Measurements from ENCODE around the gene FAM120B. TPM values are rescaled to one million over a fixed set of nuclear protein-coding genes. Genes with fewer than 3 reads are reported as not detected.
A peak's percentile ranks its signal among the peaks of the same experiment; 100 is the strongest.

Gene FAM120B
- total RNA-seq, 1 experiment from 2014 or later, result 16.7 TPM

- Mint-ChIP-seq H3K4me3 (no peak overlapping the region), H3K9me3 (no peaks in the 10 kb centered on the region)
Measured at GRCh38 chr6:170368544-170368943, 62.0 kb downstream of the FAM120B start.

More at GRCh38 chr6:170368544-170368943, 62.0 kb downstream of the FAM120B start:
- Histone ChIP-seq H2AK5ac (ENCODE audit: insufficient read length, low read length) (no peak overlapping the region), H3K4me1 (ENCODE audit: insufficient read depth, low read length) (no peaks in the 10 kb centered on the region), H2BK20ac (ENCODE audit: low read depth, low read length, poor library complexity, severe bottlenecking) (no peak overlapping the region), H2BK15ac (ENCODE audit: low read depth, low read length) (no peak overlapping the region), H3K27ac (ENCODE audit: insufficient read length, low read depth, low read length) (no peak overlapping the region), H3K9ac (ENCODE audit: extremely low read depth, insufficient read length, low read length) (no peak overlapping the region), H2BK12ac (ENCODE audit: insufficient read length, low read depth, low read length) (no peak overlapping the region), H3K18ac (ENCODE audit: insufficient read length, low read depth, low read length) (no peak overlapping the region), H2BK120ac (ENCODE audit: low read depth, low read length, poor library complexity, severe bottlenecking) (no peak overlapping the region), H4K20me1 (ENCODE audit: control insufficient read depth, insufficient read depth, insufficient read length) (no peaks in the 10 kb centered on the region), H3K27me3 (ENCODE audit: insufficient read depth, low read length) (no peaks in the 10 kb centered on the region), H3K9me3 (ENCODE audit: control insufficient read depth, low read depth, low read length) (no peaks in the 10 kb centered on the region), H3K4ac (ENCODE audit: low read depth, low read length) (no peak overlapping the region), H3K79me2 (ENCODE audit: insufficient read depth, low read length) (no peaks in the 10 kb centered on the region), H3T11ph (ENCODE audit: low read length) (no peak overlapping the region), H4K5ac (ENCODE audit: insufficient read length, low read depth, low read length) (no peak overlapping the region), H2AFZ (ENCODE audit: low read length) (no peak overlapping the region), H4K8ac (replicated peaks; ENCODE audit: insufficient read length, low read depth, low read length) (no peak overlapping the region), H3K56ac (ENCODE audit: insufficient read length, low read depth, low read length) (no peak overlapping the region), H3K14ac (ENCODE audit: insufficient read depth, low read length) (no peak overlapping the region), H3K23me2 (ENCODE audit: insufficient read length, low read depth, low read length, poor library complexity, severe bottlenecking) (no peaks in the 10 kb centered on the region), H4K91ac (ENCODE audit: insufficient read length, low read depth, low read length) (no peak overlapping the region), H2BK5ac (ENCODE audit: insufficient read length, low read length) (no peak overlapping the region), H3K79me1 (ENCODE audit: insufficient read depth, low read depth, low read length, poor library complexity, severe bottlenecking) (no peaks in the 10 kb centered on the region), H3K23ac (ENCODE audit: insufficient read length, low read depth, low read length) (no peak overlapping the region), H3K4me2 (ENCODE audit: insufficient read depth, insufficient read length, low read length) (no peak overlapping the region)
- H3K36me3 Mint-ChIP-seq (ENCODE audit: insufficient read depth in 1 of 3, low read depth in 3 of 3), result peaks cover 0 to 4% (median 0%) of the 10 kb centered on the region in 3 experiments; a peak in 1 of 7 replicates
- TF ChIP-seq CTCF (conservative IDR thresholded peaks at IDR 0.05), result no peak
- H3K27ac Mint-ChIP-seq, result peak overlapping the region in 1 of 3 experiments; percentile 31; a peak in 2 of 7 replicates
- no peaks in the 10 kb centered on the region for H3K27me3 Mint-ChIP-seq (ENCODE audit: low read depth)
- no CpG with 5 or more reads among the region's 2 CpGs for WGBS (ENCODE audit: extremely low coverage, insufficient read length, low lambda C conversion rate)
- H3K4me1 Mint-ChIP-seq, result peaks cover 18 to 27% of the 10 kb centered on the region in 2 experiments
- DNase-seq, result no peak

All from H9 (cell line).